ENCODE data around the gene GNG14.

GRCh38 chr19:12720851-12721655, 33.3 kb downstream of the GNG14 start:
- no peak for TF ChIP-seq POLR2A (IDR thresholded peaks at IDR 0.05; ENCODE audit: borderline replicate concordance, extremely low read depth, insufficient read depth, insufficient read length)
- TF ChIP-seq RAD21 (IDR thresholded peaks at IDR 0.05; ENCODE audit: low read depth) = no peak
- no peak for TF ChIP-seq EZH2 (IDR thresholded peaks at IDR 0.05)
- no peak for TF ChIP-seq CTCF (IDR thresholded peaks at IDR 0.05 in 2 of 3, conservative IDR thresholded peaks at IDR 0.05 in 1 of 3; ENCODE audit: borderline replicate concordance in 1 of 3, insufficient read depth in 1 of 3, low read depth in 2 of 3, low read length in 2 of 3)
- no peak for TF ChIP-seq CEBPB (IDR thresholded peaks at IDR 0.05; ENCODE audit: low read depth)
- TF ChIP-seq REST (IDR thresholded peaks at IDR 0.05; ENCODE audit: low read depth) = no peak
